HL-60 (cell line): Measurements from ENCODE around the gene OR10G7.

Source experiments
- DNase-seq, 2 experiments: peaks; one replicate each; pipeline ENCODE4 v3.0.0-alpha.2; 2010 to 2020; ENCODE audit warnings: low read depth in 1 of 2, low spot score in 1 of 2
- H3K27ac ChIP-seq: fragments of 250-450 bp; sonication (Bioruptor Pico); replicated peaks from 2 replicates; pipeline ENCODE4 v1.5.1; 2020; ENCODE audit warnings: mild to moderate bottlenecking, moderate library complexity
- H3K27me3 ChIP-seq: fragments of 250-450 bp; sonication (Bioruptor Pico); 2 replicates; pipeline ENCODE4 v1.5.1; 2021; ENCODE audit warnings: mild to moderate bottlenecking, moderate library complexity; ENCODE audit not compliant: insufficient read depth, poor library complexity, severe bottlenecking
- H3K4me3 ChIP-seq: replicated peaks from 2 replicates; pipeline ENCODE4 v1.5.1; 2011; ENCODE audit warnings: mild to moderate bottlenecking, control low read depth, low read length; ENCODE audit not compliant: insufficient read depth
- GABPA ChIP-seq: IDR thresholded peaks from 2 replicates; pipeline ENCODE4 v1.6.1; 2012; ENCODE audit warnings: low read depth
- POLR2AphosphoS5 ChIP-seq: IDR thresholded peaks from 2 replicates; pipeline ENCODE4 v1.6.1; 2012; ENCODE audit warnings: low read depth
- SPI1 ChIP-seq: IDR thresholded peaks from 2 replicates; pipeline ENCODE4 v1.6.1; 2012; ENCODE audit warnings: low read depth, mild to moderate bottlenecking, borderline replicate concordance
- long read RNA-seq: library from polyadenylated mRNA; unstranded; transcript quantifications from one replicate; pipeline ENCODE4 v2.0.0, GENCODE V29; 2020
- TF ChIP-seq, protein P1 (sequence below): IDR thresholded peaks from one replicate; pipeline ENCODE4 v1.5.1; 2011; ENCODE audit warnings: low read length, control low read depth, inconsistent platforms; ENCODE audit not compliant: insufficient read depth
- TF ChIP-seq, protein P2 (sequence below): IDR thresholded peaks from 2 replicates; pipeline ENCODE4 v1.6.1; 2012; ENCODE audit warnings: low read depth; ENCODE audit not compliant: insufficient replicate concordance

OR10G7 gene, protein sequence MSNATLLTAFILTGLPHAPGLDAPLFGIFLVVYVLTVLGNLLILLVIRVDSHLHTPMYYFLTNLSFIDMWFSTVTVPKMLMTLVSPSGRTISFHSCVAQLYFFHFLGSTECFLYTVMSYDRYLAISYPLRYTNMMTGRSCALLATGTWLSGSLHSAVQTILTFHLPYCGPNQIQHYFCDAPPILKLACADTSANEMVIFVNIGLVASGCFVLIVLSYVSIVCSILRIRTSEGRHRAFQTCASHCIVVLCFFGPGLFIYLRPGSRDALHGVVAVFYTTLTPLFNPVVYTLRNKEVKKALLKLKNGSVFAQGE
- long read RNA-seq, result 0 reads

DNA sequence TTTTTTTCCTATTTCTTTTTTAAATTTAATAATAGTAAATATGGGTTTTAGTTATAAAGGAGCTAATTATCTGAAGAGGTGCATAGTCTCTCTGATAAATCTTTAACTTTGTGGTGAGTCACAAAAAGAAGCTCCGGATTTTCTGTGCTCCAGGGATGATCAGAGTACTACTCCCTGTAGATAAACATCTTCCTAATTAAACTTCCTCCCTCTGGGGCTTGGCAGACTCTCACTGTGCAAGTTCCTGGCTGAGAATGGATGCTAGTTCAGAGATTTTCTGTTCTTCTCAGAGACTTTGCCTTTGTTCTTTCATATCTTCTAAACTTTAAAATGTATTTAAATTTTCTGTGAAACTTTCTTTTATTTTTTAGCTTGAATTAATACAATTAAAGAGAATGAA lies at the start of gene OR10G7:
Gene OR10G7, minus strand, starts transcription at position 72 of the 400 bp plus-strand sequence. CDS start 2,324 bp downstream, outside the sequence.
- DNase-seq, result no peak
- H3K27ac ChIP-seq, result no peak within 1 kb of the TSS
- H3K27me3 ChIP-seq, result no peaks in the 10 kb centered on the region
- no peak within 1 kb of the TSS for H3K4me3 ChIP-seq
- TF ChIP-seq SPI1 (no peak), GABPA (no peak), POLR2AphosphoS5 (no peak)
- TF ChIP-seq, protein P1, sequence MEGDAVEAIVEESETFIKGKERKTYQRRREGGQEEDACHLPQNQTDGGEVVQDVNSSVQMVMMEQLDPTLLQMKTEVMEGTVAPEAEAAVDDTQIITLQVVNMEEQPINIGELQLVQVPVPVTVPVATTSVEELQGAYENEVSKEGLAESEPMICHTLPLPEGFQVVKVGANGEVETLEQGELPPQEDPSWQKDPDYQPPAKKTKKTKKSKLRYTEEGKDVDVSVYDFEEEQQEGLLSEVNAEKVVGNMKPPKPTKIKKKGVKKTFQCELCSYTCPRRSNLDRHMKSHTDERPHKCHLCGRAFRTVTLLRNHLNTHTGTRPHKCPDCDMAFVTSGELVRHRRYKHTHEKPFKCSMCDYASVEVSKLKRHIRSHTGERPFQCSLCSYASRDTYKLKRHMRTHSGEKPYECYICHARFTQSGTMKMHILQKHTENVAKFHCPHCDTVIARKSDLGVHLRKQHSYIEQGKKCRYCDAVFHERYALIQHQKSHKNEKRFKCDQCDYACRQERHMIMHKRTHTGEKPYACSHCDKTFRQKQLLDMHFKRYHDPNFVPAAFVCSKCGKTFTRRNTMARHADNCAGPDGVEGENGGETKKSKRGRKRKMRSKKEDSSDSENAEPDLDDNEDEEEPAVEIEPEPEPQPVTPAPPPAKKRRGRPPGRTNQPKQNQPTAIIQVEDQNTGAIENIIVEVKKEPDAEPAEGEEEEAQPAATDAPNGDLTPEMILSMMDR, result no peak
- TF ChIP-seq, protein P2, sequence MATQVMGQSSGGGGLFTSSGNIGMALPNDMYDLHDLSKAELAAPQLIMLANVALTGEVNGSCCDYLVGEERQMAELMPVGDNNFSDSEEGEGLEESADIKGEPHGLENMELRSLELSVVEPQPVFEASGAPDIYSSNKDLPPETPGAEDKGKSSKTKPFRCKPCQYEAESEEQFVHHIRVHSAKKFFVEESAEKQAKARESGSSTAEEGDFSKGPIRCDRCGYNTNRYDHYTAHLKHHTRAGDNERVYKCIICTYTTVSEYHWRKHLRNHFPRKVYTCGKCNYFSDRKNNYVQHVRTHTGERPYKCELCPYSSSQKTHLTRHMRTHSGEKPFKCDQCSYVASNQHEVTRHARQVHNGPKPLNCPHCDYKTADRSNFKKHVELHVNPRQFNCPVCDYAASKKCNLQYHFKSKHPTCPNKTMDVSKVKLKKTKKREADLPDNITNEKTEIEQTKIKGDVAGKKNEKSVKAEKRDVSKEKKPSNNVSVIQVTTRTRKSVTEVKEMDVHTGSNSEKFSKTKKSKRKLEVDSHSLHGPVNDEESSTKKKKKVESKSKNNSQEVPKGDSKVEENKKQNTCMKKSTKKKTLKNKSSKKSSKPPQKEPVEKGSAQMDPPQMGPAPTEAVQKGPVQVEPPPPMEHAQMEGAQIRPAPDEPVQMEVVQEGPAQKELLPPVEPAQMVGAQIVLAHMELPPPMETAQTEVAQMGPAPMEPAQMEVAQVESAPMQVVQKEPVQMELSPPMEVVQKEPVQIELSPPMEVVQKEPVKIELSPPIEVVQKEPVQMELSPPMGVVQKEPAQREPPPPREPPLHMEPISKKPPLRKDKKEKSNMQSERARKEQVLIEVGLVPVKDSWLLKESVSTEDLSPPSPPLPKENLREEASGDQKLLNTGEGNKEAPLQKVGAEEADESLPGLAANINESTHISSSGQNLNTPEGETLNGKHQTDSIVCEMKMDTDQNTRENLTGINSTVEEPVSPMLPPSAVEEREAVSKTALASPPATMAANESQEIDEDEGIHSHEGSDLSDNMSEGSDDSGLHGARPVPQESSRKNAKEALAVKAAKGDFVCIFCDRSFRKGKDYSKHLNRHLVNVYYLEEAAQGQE, result no peak

DNA sequence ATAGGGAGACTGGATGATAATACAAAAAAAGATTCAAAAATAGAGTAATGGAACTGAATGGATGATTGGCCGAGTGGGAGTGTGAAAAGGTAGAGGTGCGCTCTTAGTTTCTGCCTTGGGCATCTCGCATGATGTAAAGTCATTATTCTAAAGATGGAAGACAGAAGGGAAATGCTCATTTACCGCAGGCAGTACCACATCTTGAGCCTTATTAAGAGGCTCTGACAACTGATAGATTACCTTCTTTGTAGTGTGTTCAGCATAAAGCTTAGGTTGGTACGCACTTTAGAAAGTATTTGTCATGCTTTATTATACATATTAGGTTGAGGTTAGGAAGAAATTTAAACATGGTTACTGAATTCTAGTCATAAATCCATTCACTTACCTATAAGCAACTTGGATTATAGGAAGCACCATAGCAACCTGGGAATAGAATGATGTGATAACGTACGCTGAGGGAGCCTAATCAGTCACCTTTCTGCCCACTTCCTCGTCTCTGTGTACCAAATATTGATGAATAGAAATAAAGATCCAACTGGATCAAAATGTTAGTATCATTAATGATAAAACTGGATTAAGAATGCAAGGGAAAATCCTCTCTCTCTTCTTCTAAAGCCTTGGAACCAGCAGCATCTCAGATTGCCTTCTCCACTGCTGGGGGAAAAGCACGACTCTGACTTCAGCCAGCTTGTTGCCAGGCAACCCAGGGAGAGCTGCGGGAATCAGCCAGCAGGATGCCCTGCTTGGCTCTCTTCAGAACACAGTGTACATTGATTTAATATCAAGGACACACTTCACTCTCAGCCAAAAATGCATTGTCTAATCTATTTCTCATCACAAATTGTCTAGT lies 45.1 kb upstream of the OR10G7 start:
- DNase-seq, result no peak
- Histone ChIP-seq H3K27ac (no peak overlapping the region), H3K27me3 (peaks cover 7% of the 10 kb centered on the region), H3K4me3 (no peak overlapping the region)
- TF ChIP-seq, protein P2, result no peak
- TF ChIP-seq GABPA, result no peak
- TF ChIP-seq, protein P1, result no peak

DNA sequence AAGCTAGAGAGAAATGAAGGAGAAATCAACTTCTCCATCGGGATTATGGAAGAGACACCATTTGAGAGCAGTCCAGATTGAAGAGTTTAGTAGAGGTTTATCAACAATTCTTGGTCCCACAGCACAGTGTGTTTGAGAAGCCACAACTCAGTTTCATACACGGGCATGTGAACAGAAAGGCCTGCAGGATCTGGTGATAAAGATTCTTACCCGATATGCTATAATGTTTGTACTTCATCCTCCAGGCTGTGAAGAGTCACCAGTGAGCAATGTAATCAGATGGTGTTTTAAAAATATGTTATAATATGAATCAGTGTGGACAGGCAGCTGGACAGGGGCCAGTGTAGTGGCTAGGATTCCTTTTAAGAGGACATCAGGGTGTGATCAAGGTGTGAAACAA lies 44.5 kb upstream of the OR10G7 start:
- no peak for DNase-seq
- Histone ChIP-seq H3K4me3 (no peak overlapping the region), H3K27me3 (peaks cover 8% of the 10 kb centered on the region), H3K27ac (no peak overlapping the region)
- TF ChIP-seq, protein P2, result no peak
- TF ChIP-seq SPI1 (no peak), POLR2AphosphoS5 (no peak), GABPA (no peak)
- TF ChIP-seq, protein P1, result no peak
